H1 (cell line): ENCODE measurements around the gene PRR5L. TPM values are rescaled to one million over a fixed set of nuclear protein-coding genes. Genes with fewer than 3 reads are reported as not detected.

Source experiments
- HDAC6 ChIP-seq: IDR thresholded peaks from one replicate; pipeline ENCODE4 v1.7.1; 2012; ENCODE audit warnings: low read depth, mild to moderate bottlenecking, inconsistent platforms, low read length, moderate library complexity
- NRF1 ChIP-seq: IDR thresholded peaks from 2 replicates; pipeline ENCODE4 v1.6.1; 2011; ENCODE audit warnings: mild to moderate bottlenecking, low read depth, low read length, improper control_type of control experiment
- TCF12 ChIP-seq: IDR thresholded peaks from 2 replicates; pipeline ENCODE4 v1.6.1; 2011; ENCODE audit warnings: low read depth, mild to moderate bottlenecking, low read length
- USF2 ChIP-seq: IDR thresholded peaks from 2 replicates; pipeline ENCODE4 v1.6.1; 2011; ENCODE audit warnings: low read length, improper control_type of control experiment
- polyA plus RNA-seq, 7 experiments: library from polyadenylated mRNA; depleted of rRNA in 3 of 7; stranded (reverse) in 5 of 7; unstranded in 2 of 7; fragments of >200 nt in 5 of 7; fragments of 200-250 nt in 2 of 7; gene quantifications; 1 replicate in 5 of 7; 2 replicates in 1 of 7; 4 replicates in 1 of 7; pipeline versions ENCODE4 v1.2.1 to v1.2.3, GENCODE V29; 2011 to 2013; ENCODE audit warnings: missing spikeins in 2 of 7, mixed read lengths in 2 of 7
- total RNA-seq: library from RNA; stranded (reverse); fragmentation: NEBNext Ultra II Directional; extraction: Animal tissue kit (Norgen Biotek cat#: 25700); gene quantifications from 2 replicates; pipeline ENCODE4 v1.2.1, GENCODE V29; 2021

PRR5L gene
- total and polyA plus RNA-seq, 2 of the 8 experiments (the other 6 are each of a cell fraction or from before 2014, with no cell fraction given) = 6.6 to 10.1 TPM

GRCh38 chr11:36305047-36305446, 9.0 kb downstream of the PRR5L start (continued):
- TF ChIP-seq USF2 = no peak
- TF ChIP-seq NRF1 = no peak
- no peak for TF ChIP-seq HDAC6
- TF ChIP-seq TCF12 = no peak
